ENCODE results near the gene LY6G5C. TPM values are rescaled to one million over a fixed set of nuclear protein-coding genes. Genes with fewer than 3 reads are reported as not detected.

The LY6G5C gene
- total and polyA plus RNA-seq, 9 of the 15 experiments (the other 6 are each of a cell fraction or from before 2014, with no cell fraction given), result 0.10 to 0.67 (median 0.46) TPM; not detected in 4

DNA sequence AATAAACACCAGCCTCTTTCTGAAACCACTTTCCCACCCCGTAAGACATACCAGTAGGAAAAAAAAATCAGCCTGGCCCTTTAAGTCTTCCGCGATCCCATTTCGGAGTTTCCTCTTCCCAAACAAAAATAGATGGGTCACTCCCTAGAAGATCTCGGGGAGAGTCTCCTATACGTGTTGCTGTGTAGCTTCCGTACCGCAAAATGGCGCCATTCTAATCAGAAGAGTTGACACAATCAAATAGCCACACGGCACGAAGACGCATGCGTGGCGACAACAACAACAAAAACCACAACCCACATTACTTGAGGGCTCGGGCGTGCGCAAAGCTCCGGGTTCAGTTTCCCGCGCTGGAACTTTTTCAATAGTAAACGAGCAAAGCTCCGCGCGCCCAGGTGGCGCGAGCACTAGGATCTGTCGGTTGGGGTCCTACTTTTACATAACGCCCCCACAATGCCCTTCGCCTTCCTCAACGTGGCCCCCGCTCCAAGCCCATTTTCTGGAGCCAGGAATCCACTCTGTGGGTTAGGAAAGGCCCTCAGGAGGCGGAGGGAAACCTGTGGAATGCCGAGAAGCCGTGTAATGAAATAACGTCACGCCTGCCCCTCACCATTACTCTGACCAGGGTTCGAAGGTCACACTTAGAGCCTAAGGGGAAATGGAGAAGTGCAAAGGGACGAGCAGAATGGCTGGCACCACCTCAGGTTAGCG is 15.9 kb downstream of the LY6G5C start, which contains the start of gene GPANK1 (continued):
- TF ChIP-seq NKRF (IDR thresholded peaks at IDR 0.05; ENCODE audit: borderline replicate concordance), result peak; percentile 39; the same call in 1 of the 2 replicates
- peak; percentile 47; the same call in 1 of the 2 replicates for TF ChIP-seq GABPB1 (CRISPR knock-in tag; IDR thresholded peaks at IDR 0.05)
- peak; percentile 74; the same call in 1 of the 2 replicates for TF ChIP-seq ZBTB9 (CRISPR knock-in tag; IDR thresholded peaks at IDR 0.05)
- no peak for TF ChIP-seq ATF2 (CRISPR knock-in tag; IDR thresholded peaks at IDR 0.05)
- TF ChIP-seq SMARCE1 (IDR thresholded peaks at IDR 0.05), result no peak
- TF ChIP-seq CBX1 (IDR thresholded peaks at IDR 0.05; ENCODE audit: low read depth), result no peak
- no peak for TF ChIP-seq RFX1 (IDR thresholded peaks at IDR 0.05)
- TF ChIP-seq, protein P1, sequence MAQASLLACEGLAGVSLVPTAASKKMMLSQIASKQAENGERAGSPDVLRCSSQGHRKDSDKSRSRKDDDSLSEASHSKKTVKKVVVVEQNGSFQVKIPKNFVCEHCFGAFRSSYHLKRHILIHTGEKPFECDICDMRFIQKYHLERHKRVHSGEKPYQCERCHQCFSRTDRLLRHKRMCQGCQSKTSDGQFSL (CRISPR knock-in tag; IDR thresholded peaks at IDR 0.05), result 0 out of 2 replicates have a peak, but pooled peaks have one; percentile 53
- TF ChIP-seq, protein P1 (tag; IDR thresholded peaks at IDR 0.05), result no peak
- no peak for TF ChIP-seq MBD2 (IDR thresholded peaks at IDR 0.05; ENCODE audit: borderline replicate concordance, low read depth)
- TF ChIP-seq, protein P2, sequence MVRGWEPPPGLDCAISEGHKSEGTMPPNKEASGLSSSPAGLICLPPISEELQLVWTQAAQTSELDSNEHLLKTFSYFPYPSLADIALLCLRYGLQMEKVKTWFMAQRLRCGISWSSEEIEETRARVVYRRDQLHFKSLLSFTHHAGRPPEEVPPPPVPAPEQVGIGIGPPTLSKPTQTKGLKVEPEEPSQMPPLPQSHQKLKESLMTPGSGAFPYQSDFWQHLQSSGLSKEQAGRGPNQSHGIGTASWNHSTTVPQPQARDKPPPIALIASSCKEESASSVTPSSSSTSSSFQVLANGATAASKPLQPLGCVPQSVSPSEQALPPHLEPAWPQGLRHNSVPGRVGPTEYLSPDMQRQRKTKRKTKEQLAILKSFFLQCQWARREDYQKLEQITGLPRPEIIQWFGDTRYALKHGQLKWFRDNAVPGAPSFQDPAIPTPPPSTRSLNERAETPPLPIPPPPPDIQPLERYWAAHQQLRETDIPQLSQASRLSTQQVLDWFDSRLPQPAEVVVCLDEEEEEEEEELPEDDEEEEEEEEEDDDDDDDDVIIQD (CRISPR knock-in tag; IDR thresholded peaks at IDR 0.05), result no peak
- TF ChIP-seq STAT6 (CRISPR knock-in tag; IDR thresholded peaks at IDR 0.05), result peak; percentile 97; the same call in 1 of the 2 replicates
- TF ChIP-seq, protein P3, sequence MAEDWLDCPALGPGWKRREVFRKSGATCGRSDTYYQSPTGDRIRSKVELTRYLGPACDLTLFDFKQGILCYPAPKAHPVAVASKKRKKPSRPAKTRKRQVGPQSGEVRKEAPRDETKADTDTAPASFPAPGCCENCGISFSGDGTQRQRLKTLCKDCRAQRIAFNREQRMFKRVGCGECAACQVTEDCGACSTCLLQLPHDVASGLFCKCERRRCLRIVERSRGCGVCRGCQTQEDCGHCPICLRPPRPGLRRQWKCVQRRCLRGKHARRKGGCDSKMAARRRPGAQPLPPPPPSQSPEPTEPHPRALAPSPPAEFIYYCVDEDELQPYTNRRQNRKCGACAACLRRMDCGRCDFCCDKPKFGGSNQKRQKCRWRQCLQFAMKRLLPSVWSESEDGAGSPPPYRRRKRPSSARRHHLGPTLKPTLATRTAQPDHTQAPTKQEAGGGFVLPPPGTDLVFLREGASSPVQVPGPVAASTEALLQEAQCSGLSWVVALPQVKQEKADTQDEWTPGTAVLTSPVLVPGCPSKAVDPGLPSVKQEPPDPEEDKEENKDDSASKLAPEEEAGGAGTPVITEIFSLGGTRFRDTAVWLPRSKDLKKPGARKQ (CRISPR knock-in tag; IDR thresholded peaks at IDR 0.05), result no peak
- TF ChIP-seq ESRRA (IDR thresholded peaks at IDR 0.05; ENCODE audit: borderline replicate concordance, low read depth), result peak; percentile 97; the same call in 1 of the 2 replicates
- peak; percentile 93 for TF ChIP-seq TBP (optimal IDR thresholded peaks at IDR 0.05; ENCODE audit: low read depth, low read length)
